GM21717 (cell line): ENCODE data around the gene MRPL14.

Source experiments
- ATAC-seq: cut with Tn5 transposase; IDR thresholded peaks from one replicate; pipeline ENCODE4 v1.9.1; 2021; ENCODE audit warnings: mild to moderate bottlenecking, moderate library complexity; ENCODE audit not compliant: unreplicated experiment

Gene MRPL14

GRCh38 chr6:44126320-44127149 lies 717 bp downstream of the MRPL14 start:
- ATAC-seq = peak; percentile 51

- ATAC-seq = no peak
These were observed 3.7 kb downstream of the MRPL14 start for GRCh38 chr6:44123544-44123943.

GRCh38 chr6:44122801-44123200 lies 4.5 kb downstream of the MRPL14 start:
- ATAC-seq = no peak

GRCh38 chr6:44120692-44121443 lies 6.4 kb downstream of the MRPL14 start:
- no peak for ATAC-seq

GRCh38 chr6:44119704-44120262 lies 7.5 kb downstream of the MRPL14 start:
- ATAC-seq = no peak

GRCh38 chr6:44117397-44118128 lies 9.7 kb downstream of the MRPL14 start:
- ATAC-seq = no peak

- no peak for ATAC-seq
These were observed 10.4 kb downstream of the MRPL14 start for GRCh38 chr6:44116641-44117382.

- ATAC-seq = no peak
These were observed 11.4 kb downstream of the MRPL14 start for GRCh38 chr6:44115866-44116265.

GRCh38 chr6:44113414-44113813 lies 13.8 kb downstream of the MRPL14 start:
- ATAC-seq = no peak

GRCh38 chr6:44111434-44112417 lies 15.5 kb downstream of the MRPL14 start:
- no peak for ATAC-seq

GRCh38 chr6:44110966-44111365 lies 16.3 kb downstream of the MRPL14 start:
- ATAC-seq = no peak

- no peak for ATAC-seq
These were observed 17.1 kb downstream of the MRPL14 start for GRCh38 chr6:44110005-44110676.

GRCh38 chr6:44109212-44109611 lies 18.0 kb downstream of the MRPL14 start:
- no peak for ATAC-seq

- no peak for ATAC-seq
These were observed 18.8 kb downstream of the MRPL14 start for GRCh38 chr6:44108471-44108870.

GRCh38 chr6:44107017-44107416 lies 20.2 kb downstream of the MRPL14 start:
- ATAC-seq = no peak

- ATAC-seq = no peak
These were observed 21.1 kb downstream of the MRPL14 start for GRCh38 chr6:44105993-44106740.

GRCh38 chr6:44105146-44105545 lies 22.1 kb downstream of the MRPL14 start:
- ATAC-seq = no peak

- no peak for ATAC-seq
These were observed 22.7 kb downstream of the MRPL14 start for GRCh38 chr6:44104481-44105021.
